ENCODE measurements around the gene PTOV1.

PTOV1 gene

GRCh38 chr19:49892716-49893115, 41.8 kb downstream of the PTOV1 start:
- no peak for DNase-seq

GRCh38 chr19:49894011-49894664, 43.2 kb downstream of the PTOV1 start:
- no peak for DNase-seq

GRCh38 chr19:49894879-49895565, 44.1 kb downstream of the PTOV1 start:
- DNase-seq = peak; percentile 18

- DNase-seq = peak; percentile 19
Measured at GRCh38 chr19:49895566-49896297, 44.8 kb downstream of the PTOV1 start.

- DNase-seq = peak; percentile 58
Measured at GRCh38 chr19:49896863-49897621, 46.1 kb downstream of the PTOV1 start, which contains the start of gene IL4I1. IL4I1 (minus strand) TSS chr19:49896887; CDS start chr19:49896160, 727 bp downstream.

GRCh38 chr19:49904136-49904535, 53.2 kb downstream of the PTOV1 start:
- no peak for DNase-seq

- no peak for DNase-seq
Measured at GRCh38 chr19:49906879-49907564, 56.1 kb downstream of the PTOV1 start.

- no peak for DNase-seq
Measured at GRCh38 chr19:49907745-49908446, 56.9 kb downstream of the PTOV1 start.

- no peak for DNase-seq
Measured at GRCh38 chr19:49908480-49909420, 57.8 kb downstream of the PTOV1 start.

GRCh38 chr19:49910179-49910578, 59.2 kb downstream of the PTOV1 start:
- no peak for DNase-seq
